ENCODE results near the gene ASIC2.

Gene ASIC2

DNA sequence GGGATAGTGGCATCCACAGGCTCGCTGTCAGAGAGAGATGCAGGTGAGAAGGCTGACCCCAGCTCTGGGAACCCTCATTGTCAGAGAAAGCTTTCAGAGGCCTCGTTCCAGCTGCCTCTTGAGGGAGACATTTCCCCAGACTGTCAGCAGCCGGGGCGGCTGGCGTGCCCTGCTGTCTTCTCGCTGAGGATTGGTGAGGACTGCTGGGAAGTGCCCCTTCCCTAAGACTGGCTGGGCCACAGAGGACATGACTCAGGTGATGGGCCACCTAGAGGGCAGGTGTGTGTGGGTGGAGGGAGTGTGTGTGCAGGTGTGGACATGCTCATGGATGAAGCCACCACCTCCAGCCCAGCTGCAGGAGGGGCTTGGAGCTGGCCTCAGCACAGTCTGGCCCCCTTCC, 276.2 kb downstream of the ASIC2 start:
- TF ChIP-seq, protein P1, sequence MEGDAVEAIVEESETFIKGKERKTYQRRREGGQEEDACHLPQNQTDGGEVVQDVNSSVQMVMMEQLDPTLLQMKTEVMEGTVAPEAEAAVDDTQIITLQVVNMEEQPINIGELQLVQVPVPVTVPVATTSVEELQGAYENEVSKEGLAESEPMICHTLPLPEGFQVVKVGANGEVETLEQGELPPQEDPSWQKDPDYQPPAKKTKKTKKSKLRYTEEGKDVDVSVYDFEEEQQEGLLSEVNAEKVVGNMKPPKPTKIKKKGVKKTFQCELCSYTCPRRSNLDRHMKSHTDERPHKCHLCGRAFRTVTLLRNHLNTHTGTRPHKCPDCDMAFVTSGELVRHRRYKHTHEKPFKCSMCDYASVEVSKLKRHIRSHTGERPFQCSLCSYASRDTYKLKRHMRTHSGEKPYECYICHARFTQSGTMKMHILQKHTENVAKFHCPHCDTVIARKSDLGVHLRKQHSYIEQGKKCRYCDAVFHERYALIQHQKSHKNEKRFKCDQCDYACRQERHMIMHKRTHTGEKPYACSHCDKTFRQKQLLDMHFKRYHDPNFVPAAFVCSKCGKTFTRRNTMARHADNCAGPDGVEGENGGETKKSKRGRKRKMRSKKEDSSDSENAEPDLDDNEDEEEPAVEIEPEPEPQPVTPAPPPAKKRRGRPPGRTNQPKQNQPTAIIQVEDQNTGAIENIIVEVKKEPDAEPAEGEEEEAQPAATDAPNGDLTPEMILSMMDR (conservative IDR thresholded peaks at IDR 0.05; ENCODE audit: control insufficient read depth, insufficient read depth, low read depth, low read length): no peak

DNA sequence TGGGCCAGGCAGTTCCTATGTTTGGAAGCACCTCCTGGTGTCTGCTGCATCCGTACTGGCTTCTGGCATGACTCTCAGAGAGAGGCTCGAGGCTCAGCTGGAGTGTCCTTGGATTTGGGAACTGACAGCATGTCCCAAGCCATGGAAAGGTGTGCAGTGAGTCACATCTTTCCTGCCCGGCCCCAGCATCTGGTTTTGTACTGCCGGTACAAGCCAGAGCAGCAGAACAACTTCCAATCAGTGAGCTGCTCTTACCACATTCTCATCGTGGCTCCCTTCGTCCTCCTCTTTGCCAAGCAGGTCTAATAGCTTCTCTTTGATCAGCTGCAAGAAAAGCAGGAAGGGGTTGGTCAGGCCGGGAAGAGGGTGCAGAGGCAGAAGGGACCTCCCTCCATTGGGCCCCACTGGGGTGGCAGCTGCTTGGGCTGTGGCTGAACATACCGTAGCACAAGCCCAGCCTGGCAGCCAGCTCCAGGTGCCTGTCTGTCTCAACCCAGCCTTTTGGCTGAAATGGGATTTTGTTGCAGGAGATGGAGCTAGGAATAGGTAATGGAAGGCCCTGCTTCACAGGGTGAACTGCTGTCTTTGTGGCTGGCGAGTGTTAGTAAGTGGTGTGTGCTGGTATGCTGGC, 277.3 kb downstream of the ASIC2 start:
- no peak for DNase-seq (ENCODE audit: low read depth)
- TF ChIP-seq, protein P1 (conservative IDR thresholded peaks at IDR 0.05; ENCODE audit: control insufficient read depth, insufficient read depth, low read depth, low read length): no peak
- H3K4me3 ChIP-seq (ENCODE audit: control insufficient read depth, low read depth, low read length): no peak overlapping the region

More for the DNA sequence above, 276.2 kb downstream of the ASIC2 start:
- no peak overlapping the region for H3K4me3 ChIP-seq (ENCODE audit: control insufficient read depth, low read depth, low read length)
- no peak for DNase-seq (ENCODE audit: low read depth)

DNA sequence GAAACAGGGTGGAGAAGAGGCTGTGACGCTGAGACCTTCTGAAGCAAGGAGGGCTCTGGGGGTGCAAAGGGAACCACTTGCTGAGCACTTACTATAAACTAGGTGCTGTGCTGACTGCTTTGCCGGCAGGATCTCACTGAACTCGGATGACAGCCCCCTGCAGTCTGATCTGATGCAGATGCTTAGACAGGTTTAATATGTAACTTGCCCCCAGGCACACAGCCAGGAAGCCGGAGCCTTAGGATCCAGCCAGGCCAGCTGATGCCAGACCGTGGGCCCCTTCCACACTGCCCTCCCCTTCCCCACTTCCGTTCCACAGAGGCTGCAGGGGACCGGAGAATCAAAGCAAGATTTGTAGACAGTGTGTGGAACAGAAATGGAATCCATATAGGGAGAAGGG, 278.3 kb downstream of the ASIC2 start:
- no peak for DNase-seq (ENCODE audit: low read depth)
- H3K4me3 ChIP-seq (ENCODE audit: control insufficient read depth, low read depth, low read length): no peak overlapping the region
- TF ChIP-seq, protein P1 (conservative IDR thresholded peaks at IDR 0.05; ENCODE audit: control insufficient read depth, insufficient read depth, low read depth, low read length): no peak

DNA sequence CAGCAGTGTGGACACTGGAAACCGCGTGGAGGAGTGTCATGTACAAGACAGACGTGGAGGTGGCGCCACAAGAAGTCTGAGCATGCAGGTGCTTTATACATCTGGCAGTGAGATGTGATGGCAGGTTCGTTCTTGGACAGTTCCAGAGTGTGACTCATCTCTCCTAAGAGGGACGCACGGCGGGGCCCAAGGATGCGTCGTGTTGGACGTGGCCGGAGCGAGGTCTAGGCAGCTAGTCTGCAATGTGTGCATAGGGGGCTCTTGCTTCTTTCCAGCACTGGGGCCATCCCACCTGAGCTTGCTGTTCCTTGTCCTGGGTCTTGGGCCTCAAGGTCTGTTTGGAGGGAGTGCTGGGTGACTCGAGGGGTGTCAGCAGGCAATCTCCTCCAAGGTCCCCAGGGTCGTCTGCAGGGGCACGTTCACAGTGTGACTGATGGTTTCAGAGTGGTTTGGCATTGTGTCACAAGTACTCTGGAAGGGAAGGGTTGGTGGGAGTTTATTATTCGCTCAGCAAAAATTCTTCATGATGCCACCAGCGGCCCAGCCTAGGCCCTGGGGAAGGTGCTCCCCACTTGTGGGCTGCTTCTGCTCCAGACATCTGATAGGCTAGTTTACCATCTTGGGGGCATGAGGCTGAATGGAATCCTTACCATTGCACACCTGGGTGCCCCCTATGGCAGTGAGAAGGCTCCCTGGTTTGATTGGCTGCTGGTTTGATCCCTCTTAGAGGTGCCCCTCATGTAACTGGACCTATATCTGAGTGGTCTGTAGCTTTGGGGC, 279.3 kb downstream of the ASIC2 start:
- TF ChIP-seq, protein P1 (conservative IDR thresholded peaks at IDR 0.05; ENCODE audit: control insufficient read depth, insufficient read depth, low read depth, low read length): no peak
- H3K4me3 ChIP-seq (ENCODE audit: control insufficient read depth, low read depth, low read length): no peak overlapping the region
- no peak for DNase-seq (ENCODE audit: low read depth)

DNA sequence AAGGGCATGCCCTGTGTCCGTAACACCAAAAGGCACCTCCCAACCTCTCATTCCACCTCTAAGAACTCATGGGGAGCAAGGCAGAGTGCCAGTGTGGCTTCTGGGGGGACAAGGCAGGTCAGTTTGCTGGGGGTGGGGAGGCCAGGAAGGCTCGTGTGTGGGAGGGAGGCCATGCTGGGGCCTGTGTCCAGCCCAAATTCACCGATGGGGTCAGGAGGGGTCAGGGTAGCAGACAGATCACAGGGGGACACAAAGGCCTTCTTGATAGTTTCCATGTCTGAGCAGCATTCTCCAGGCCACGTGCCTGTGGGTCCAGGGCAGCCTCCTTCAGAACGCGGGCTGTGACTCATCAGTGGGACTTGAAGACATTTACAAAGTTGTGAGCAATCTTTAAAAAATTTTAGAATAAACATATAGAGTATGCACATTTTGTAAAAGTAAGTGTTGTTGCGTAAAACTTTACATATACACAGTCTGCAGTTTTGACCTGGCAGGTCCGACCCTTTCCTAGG, 280.5 kb downstream of the ASIC2 start:
- no peak overlapping the region for H3K4me3 ChIP-seq (ENCODE audit: control insufficient read depth, low read depth, low read length)
- peak; percentile 91 for DNase-seq (ENCODE audit: low read depth)
- TF ChIP-seq, protein P1 (conservative IDR thresholded peaks at IDR 0.05; ENCODE audit: control insufficient read depth, insufficient read depth, low read depth, low read length): no peak

DNA sequence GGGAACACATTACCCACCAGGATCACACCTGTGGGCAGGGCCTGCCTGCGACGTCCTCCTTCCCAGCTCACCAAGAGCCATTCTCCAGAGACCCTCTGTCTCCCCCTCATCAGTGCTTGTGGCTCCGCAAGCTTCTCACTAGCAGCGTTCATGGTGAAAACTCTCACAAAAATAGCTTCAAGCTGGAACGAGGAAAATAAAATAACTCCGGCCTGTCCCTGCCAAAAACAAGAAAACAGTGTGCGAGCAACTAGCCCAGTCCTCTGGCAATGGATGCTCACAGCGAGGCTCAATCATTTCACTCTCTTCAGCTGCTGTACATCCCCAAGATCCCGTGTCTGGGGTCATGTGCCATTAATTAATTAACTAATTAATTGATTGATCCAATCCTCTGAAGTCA, 283.5 kb downstream of the ASIC2 start:
- DNase-seq (ENCODE audit: low read depth): no peak
- TF ChIP-seq, protein P1 (conservative IDR thresholded peaks at IDR 0.05; ENCODE audit: control insufficient read depth, insufficient read depth, low read depth, low read length): no peak
- no peak overlapping the region for H3K4me3 ChIP-seq (ENCODE audit: control insufficient read depth, low read depth, low read length)

Measured in fibroblast of mammary gland (primary cell).